Adrenal gland (tissue), 5 donors: ENCODE results near the gene JAM2.

ENCODE experiments used
- CTCF ChIP-seq, 6 experiments: fragments of 450-650 bp in 4 of 6; fragments of 200-600 bp in 2 of 6; sonication (generic) in 1 of 6; IDR thresholded peaks; 1 replicate in 5 of 6; 2 replicates in 1 of 6; pipeline versions ENCODE4 v1.5.1 to v1.8.0; 2016 to 2021; ENCODE audit warnings: antibody characterized with exemption in 6 of 6, mild to moderate bottlenecking in 2 of 6, moderate library complexity in 1 of 6
- POLR2A ChIP-seq, 2 donors: fragments of 450-650 bp; IDR thresholded peaks; one replicate each; pipeline ENCODE4 v1.6.1; 2017; ENCODE audit warnings: antibody characterized with exemption in 2 of 2, mild to moderate bottlenecking in 2 of 2, moderate library complexity in 1 of 2
- donor health status: DM: no; HTN: no; CAD: no.

DNA sequence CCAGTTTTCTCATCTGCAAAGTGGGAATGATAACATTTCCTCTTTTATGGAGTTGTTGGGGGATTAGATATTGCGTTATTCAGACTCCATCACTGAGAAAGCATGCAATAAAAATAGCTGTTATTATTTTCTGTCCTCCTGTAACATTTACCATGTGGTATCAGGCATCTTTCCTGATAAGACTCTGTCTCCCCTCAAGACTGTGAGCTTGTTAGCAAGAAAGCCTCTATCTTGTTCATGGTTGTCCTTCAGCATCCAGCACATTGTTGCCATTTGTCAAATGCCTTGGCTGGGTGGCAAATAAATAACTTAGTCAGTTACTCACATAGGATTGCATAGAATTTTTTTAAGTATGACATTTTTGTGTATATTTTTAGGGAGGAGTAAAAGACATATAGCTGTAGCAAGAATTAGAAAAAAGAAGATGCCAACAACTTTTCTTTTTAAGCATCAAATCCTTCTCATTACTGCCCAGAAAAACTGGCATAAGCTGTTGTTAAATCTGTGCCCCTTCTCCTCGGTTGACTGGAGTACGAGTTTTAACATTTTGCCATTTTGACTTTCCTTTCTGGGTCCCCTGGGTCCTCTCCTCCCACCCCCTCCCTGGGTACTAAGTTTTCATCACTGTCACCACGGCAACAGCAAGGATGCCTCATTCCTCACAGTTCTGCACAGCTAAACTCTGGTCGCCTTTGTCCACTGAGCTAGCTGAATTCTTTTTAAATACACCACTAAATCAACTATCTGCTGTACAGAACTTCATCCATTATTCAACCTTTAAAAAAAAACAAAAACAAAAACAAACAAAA lies 1.0 kb upstream of the JAM2 start:
- TF ChIP-seq CTCF (IDR thresholded peaks at IDR 0.05) (no peak), POLR2A (IDR thresholded peaks at IDR 0.05) (no peak)
